Trophoblast cell (in vitro differentiated cells and primary cell): ENCODE data around the gene SASH1.

Source experiments
- DNase-seq, 2 donors: peaks; one replicate each; pipeline ENCODE4 v3.0.0-alpha.2; 2016
- H2AFZ ChIP-seq: 2 replicates; pipeline ENCODE4 v1.6.1; 2013; ENCODE audit warnings: low read length, moderate library complexity, mild to moderate bottlenecking; ENCODE audit not compliant: insufficient read depth, poor library complexity
- H2AK5ac ChIP-seq: 2 replicates; pipeline ENCODE4 v1.6.1; 2013; ENCODE audit warnings: mild to moderate bottlenecking, low read length
- H2BK120ac ChIP-seq: 2 replicates; pipeline ENCODE4 v1.6.1; 2013; ENCODE audit warnings: low read length, mild to moderate bottlenecking, moderate library complexity; ENCODE audit not compliant: insufficient read depth, poor library complexity
- H2BK12ac ChIP-seq: 2 replicates; pipeline ENCODE4 v1.6.1; 2013; ENCODE audit warnings: mild to moderate bottlenecking, low read length, moderate library complexity
- H2BK5ac ChIP-seq: 2 replicates; pipeline ENCODE4 v1.6.1; 2013; ENCODE audit warnings: low read length, low read depth, moderate library complexity, mild to moderate bottlenecking; ENCODE audit not compliant: poor library complexity
- H3K14ac ChIP-seq: 2 replicates; pipeline ENCODE4 v1.6.1; 2013; ENCODE audit warnings: mild to moderate bottlenecking, low read length
- H3K18ac ChIP-seq: 2 replicates; pipeline ENCODE4 v1.6.1; 2013; ENCODE audit warnings: mild to moderate bottlenecking, low read length
- H3K23ac ChIP-seq: 2 replicates; pipeline ENCODE4 v1.6.1; 2013; ENCODE audit warnings: low read length
- H3K27ac ChIP-seq: 2 replicates; pipeline ENCODE4 v1.5.1; 2013; ENCODE audit warnings: low read depth, mild to moderate bottlenecking, inconsistent platforms, low read length, moderate library complexity
- H3K27me3 ChIP-seq: 2 replicates; pipeline ENCODE4 v1.6.1; 2013; ENCODE audit warnings: inconsistent platforms, mild to moderate bottlenecking, low read length, moderate library complexity; ENCODE audit not compliant: insufficient read depth
- H3K36me3 ChIP-seq, 2 experiments: 1 replicate in 1 of 2; 2 replicates in 1 of 2; pipeline ENCODE4 v1.6.1; 2013; ENCODE audit warnings: low read length in 2 of 2, mild to moderate bottlenecking in 2 of 2, moderate library complexity in 1 of 2; ENCODE audit not compliant: insufficient read depth in 2 of 2, control insufficient read depth in 1 of 2
- H3K4ac ChIP-seq: 2 replicates; pipeline ENCODE4 v1.6.1; 2013; ENCODE audit warnings: low read depth, mild to moderate bottlenecking, low read length, moderate library complexity
- H3K4me1 ChIP-seq, 2 experiments: 1 replicate in 1 of 2; 2 replicates in 1 of 2; pipeline ENCODE4 v1.6.1; 2013; ENCODE audit warnings: low read length in 2 of 2, mild to moderate bottlenecking in 2 of 2, moderate library complexity in 1 of 2; ENCODE audit not compliant: insufficient read depth in 2 of 2, control insufficient read depth in 1 of 2
- H3K4me2 ChIP-seq: 2 replicates; pipeline ENCODE4 v1.6.1; 2013; ENCODE audit warnings: inconsistent platforms, mild to moderate bottlenecking, low read length, moderate library complexity
- H3K4me3 ChIP-seq: 2 replicates; pipeline ENCODE4 v1.5.1; 2013; ENCODE audit warnings: mild to moderate bottlenecking, low read depth, low read length, inconsistent platforms
- H3K79me1 ChIP-seq: one replicate; pipeline ENCODE4 v1.6.1; 2013; ENCODE audit warnings: low read length
- H3K79me2 ChIP-seq: 2 replicates; pipeline ENCODE4 v1.6.1; 2013; ENCODE audit warnings: low read length, mild to moderate bottlenecking; ENCODE audit not compliant: control insufficient read depth, insufficient read depth, poor library complexity
- H3K9ac ChIP-seq: 2 replicates; pipeline ENCODE4 v1.6.1; 2013; ENCODE audit warnings: mild to moderate bottlenecking, low read length
- H3K9me3 ChIP-seq: 2 replicates; pipeline ENCODE4 v1.6.1; 2013; ENCODE audit warnings: low read depth, mild to moderate bottlenecking, control low read depth, inconsistent platforms, low read length; ENCODE audit not compliant: insufficient read depth
- H4K12ac ChIP-seq: 2 replicates; pipeline ENCODE4 v1.6.1; 2013; ENCODE audit warnings: low read depth, mild to moderate bottlenecking, low read length, moderate library complexity
- H4K8ac ChIP-seq: 2 replicates; pipeline ENCODE4 v1.6.1; 2013; ENCODE audit warnings: low read depth, mild to moderate bottlenecking, low read length, moderate library complexity
- H4K91ac ChIP-seq: one replicate; pipeline ENCODE4 v1.6.1; 2013; ENCODE audit warnings: low read depth, mild to moderate bottlenecking, low read length, moderate library complexity
- WGBS: extraction: QIAGEN DNeasy Blood & Tissue Kit; methylation state at CpG from one replicate; pipeline ENCODE4 v1.1.7; 2013; ENCODE audit warnings: missing lambda C conversion rate; ENCODE audit not compliant: insufficient read length, insufficient coverage; ENCODE audit errors: extremely low coverage; 5-methylcytosine and 5-hydroxymethylcytosine counted together

Gene SASH1

DNA sequence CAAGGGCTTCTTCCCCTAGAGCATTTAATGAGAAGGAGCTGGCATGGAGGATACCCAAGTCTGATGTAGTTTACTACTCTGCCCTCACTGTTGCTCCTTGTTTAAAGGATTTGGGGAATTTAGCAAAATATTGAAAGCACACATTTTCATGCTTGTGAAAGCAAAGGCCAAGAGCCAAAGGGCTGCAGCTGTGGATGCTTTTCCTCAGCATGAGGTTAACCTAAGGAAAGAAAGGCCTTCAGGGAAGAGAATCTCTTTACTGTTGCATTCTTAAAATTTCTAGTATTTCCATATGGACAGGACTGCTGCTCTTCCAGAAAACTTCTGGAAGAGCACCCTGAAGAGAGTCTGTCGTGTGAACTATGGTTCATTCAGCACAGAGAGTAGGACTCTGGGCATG, 45.9 kb upstream of the SASH1 start:
- H4K12ac ChIP-seq = no peak overlapping the region
- no peak overlapping the region for H2AFZ ChIP-seq
- H2BK12ac ChIP-seq = no peak overlapping the region
- H3K79me1 ChIP-seq = no peaks in the 10 kb centered on the region
- no peak overlapping the region for H3K9ac ChIP-seq
- H3K4me1 ChIP-seq = no peaks in the 10 kb centered on the region
- H3K27ac ChIP-seq = no peak overlapping the region
- H3K4ac ChIP-seq = no peak overlapping the region
- H4K91ac ChIP-seq = no peak overlapping the region
- no CpG with 5 or more reads among the region's 1 CpG for WGBS
- H3K14ac ChIP-seq = no peak overlapping the region
- no peaks in the 10 kb centered on the region for H3K9me3 ChIP-seq
- H3K23ac ChIP-seq = no peak overlapping the region
- H3K36me3 ChIP-seq = no peaks in the 10 kb centered on the region
- no peak overlapping the region for H4K8ac ChIP-seq
- H2BK5ac ChIP-seq = no peak overlapping the region
- H3K18ac ChIP-seq = no peak overlapping the region
- H3K4me2 ChIP-seq = no peak overlapping the region
- H3K79me2 ChIP-seq = no peaks in the 10 kb centered on the region
- H2BK120ac ChIP-seq = no peak overlapping the region
- no peak overlapping the region for H3K4me3 ChIP-seq
- H3K27me3 ChIP-seq = no peaks in the 10 kb centered on the region
- peak in 1 of 2 donors; percentile 57 for DNase-seq
- no peak overlapping the region for H2AK5ac ChIP-seq

DNA sequence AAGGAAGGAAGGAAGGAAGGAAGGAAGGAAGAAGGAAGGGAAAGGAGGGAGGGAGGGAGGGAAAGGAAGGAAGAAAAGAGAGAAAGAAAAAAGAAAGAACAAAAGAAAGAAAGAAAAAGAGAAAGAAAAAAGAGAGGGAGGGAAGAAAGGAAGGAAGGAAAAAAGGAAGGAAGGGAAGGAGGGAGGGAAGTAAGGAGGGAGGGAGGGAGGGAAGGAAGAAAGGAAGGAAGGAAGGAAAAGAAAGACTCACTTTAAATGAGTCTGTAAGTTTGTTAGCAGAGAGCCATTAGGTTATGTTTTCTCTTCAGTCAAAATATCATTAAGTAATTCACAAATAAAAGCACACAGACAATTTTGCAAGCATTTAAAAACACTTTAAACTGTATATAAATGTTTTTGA, 44.0 kb upstream of the SASH1 start:
- H3K4ac ChIP-seq = no peak overlapping the region
- H3K79me2 ChIP-seq = no peaks in the 10 kb centered on the region
- no peak overlapping the region for H4K8ac ChIP-seq

DNA sequence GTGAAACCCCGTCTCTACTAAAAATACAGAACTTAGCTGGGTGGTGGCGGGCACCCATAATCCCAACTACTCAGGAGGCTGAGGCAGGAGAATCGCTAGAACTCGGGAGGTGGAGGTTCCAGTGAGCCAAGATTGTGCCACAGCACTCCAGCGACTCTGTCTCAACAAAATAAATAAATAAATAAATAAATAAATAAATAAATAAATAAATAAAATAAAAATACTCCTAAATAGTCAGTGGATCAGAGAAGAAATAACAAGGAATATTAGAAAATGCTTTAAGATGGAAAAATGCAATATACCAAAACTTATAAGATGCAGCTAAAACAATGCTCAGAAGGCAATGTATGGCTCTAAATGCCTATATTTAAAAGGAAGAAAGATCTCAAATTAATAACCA, 39.0 kb upstream of the SASH1 start:
- no peak overlapping the region for H2AFZ ChIP-seq
- H4K91ac ChIP-seq = no peak overlapping the region
- H3K27me3 ChIP-seq = no peaks in the 10 kb centered on the region
- DNase-seq = no peak
- H3K9me3 ChIP-seq = no peaks in the 10 kb centered on the region
- H4K8ac ChIP-seq = no peak overlapping the region
- whole genome bisulfite sequencing = no CpG with 5 or more reads among the region's 5 CpGs
- H3K4ac ChIP-seq = no peak overlapping the region
- H3K14ac ChIP-seq = no peak overlapping the region
- H3K4me2 ChIP-seq = no peak overlapping the region
- no peak overlapping the region for H2AK5ac ChIP-seq
- no peak overlapping the region for H3K23ac ChIP-seq
- no peak overlapping the region for H2BK120ac ChIP-seq
- H3K79me2 ChIP-seq = no peaks in the 10 kb centered on the region
- H3K18ac ChIP-seq = no peak overlapping the region
- H3K27ac ChIP-seq = no peak overlapping the region
- peaks cover 5 to 14% of the 10 kb centered on the region in 2 experiments for H3K4me1 ChIP-seq
- no peaks in the 10 kb centered on the region for H3K36me3 ChIP-seq
- no peak overlapping the region for H2BK12ac ChIP-seq
- no peak overlapping the region for H3K4me3 ChIP-seq
- H2BK5ac ChIP-seq = no peak overlapping the region
- H4K12ac ChIP-seq = no peak overlapping the region
- no peak overlapping the region for H3K9ac ChIP-seq
- peaks cover 2% of the 10 kb centered on the region for H3K79me1 ChIP-seq

More for the DNA sequence above, 44.0 kb upstream of the SASH1 start:
- Histone ChIP-seq H3K9ac (no peak overlapping the region), H2BK5ac (no peak overlapping the region), H3K27me3 (no peaks in the 10 kb centered on the region), H2BK120ac (no peak overlapping the region), H3K9me3 (no peaks in the 10 kb centered on the region), H3K79me1 (no peaks in the 10 kb centered on the region), H2AFZ (no peak overlapping the region), H3K4me2 (no peak overlapping the region), H3K23ac (no peak overlapping the region), H3K4me1 (no peaks in the 10 kb centered on the region), H3K4me3 (no peak overlapping the region), H3K18ac (no peak overlapping the region), H4K12ac (no peak overlapping the region), H3K36me3 (no peaks in the 10 kb centered on the region), H3K27ac (no peak overlapping the region), H2AK5ac (no peak overlapping the region), H3K14ac (no peak overlapping the region), H4K91ac (no peak overlapping the region), H2BK12ac (no peak overlapping the region)
- DNase-seq = no peak

DNA sequence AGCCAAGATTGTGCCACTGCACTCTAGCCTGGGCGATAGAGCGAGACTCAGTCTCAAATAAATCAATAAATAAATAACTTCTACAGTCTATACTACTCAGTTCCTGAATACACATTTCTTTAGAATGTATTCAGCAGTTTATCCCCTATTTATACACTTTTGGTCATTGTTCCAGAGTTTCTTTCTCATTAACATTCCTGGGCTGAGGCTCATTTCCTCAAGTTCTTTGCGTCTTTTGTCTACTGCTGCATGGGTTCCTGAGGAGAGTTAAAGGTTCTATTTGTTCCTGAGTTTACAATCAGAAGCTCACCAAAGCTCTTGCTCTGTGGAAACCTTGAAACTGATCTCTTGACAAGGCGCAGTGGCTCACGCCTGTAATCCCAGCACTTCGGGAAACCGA, 37.7 kb upstream of the SASH1 start:
- no peak overlapping the region for H2BK12ac ChIP-seq
- no peaks in the 10 kb centered on the region for H3K36me3 ChIP-seq
- no CpG with 5 or more reads among the region's 7 CpGs for WGBS
- H3K4ac ChIP-seq = no peak overlapping the region
- H3K4me1 ChIP-seq = peaks cover 7 to 16% of the 10 kb centered on the region in 2 experiments
- H3K79me1 ChIP-seq = peaks cover 2% of the 10 kb centered on the region
- no peak overlapping the region for H2AFZ ChIP-seq
- H3K14ac ChIP-seq = no peak overlapping the region
- no peak overlapping the region for H3K9ac ChIP-seq
- no peaks in the 10 kb centered on the region for H3K27me3 ChIP-seq
- H3K79me2 ChIP-seq = no peaks in the 10 kb centered on the region
- peak overlapping the region; percentile 51 for H4K91ac ChIP-seq
- H2BK5ac ChIP-seq = no peak overlapping the region
- H3K23ac ChIP-seq = no peak overlapping the region
- no peak overlapping the region for H3K18ac ChIP-seq
- H3K4me3 ChIP-seq = no peak overlapping the region
- H4K12ac ChIP-seq = no peak overlapping the region
- H3K27ac ChIP-seq = no peak overlapping the region
- no peak overlapping the region for H2AK5ac ChIP-seq
- H2BK120ac ChIP-seq = no peak overlapping the region
- no peak overlapping the region for H4K8ac ChIP-seq
- DNase-seq = no peak
- H3K4me2 ChIP-seq = no peak overlapping the region
- H3K9me3 ChIP-seq = no peaks in the 10 kb centered on the region
